Heart right ventricle (tissue), 16 donors: ENCODE results near the gene FAM124B. TPM values are rescaled to one million over a fixed set of nuclear protein-coding genes. Genes with fewer than 3 reads are reported as not detected.
"Not testable (repeated sequence)": the region's sequence is repeated elsewhere in the genome, so short reads cannot be mapped to it uniquely, and the experiment has no call there.

Experiments used
- ATAC-seq, 8 donors: fragments of 200-7000 bp; cut with Tn5 transposase; one replicate each; pipeline ENCODE4 v1.9.1; 2020; ENCODE audit warnings: mild to moderate bottlenecking in 8 of 8, moderate library complexity in 8 of 8, moderate number of reproducible peaks in 1 of 8
- DNase-seq, 2 donors: peaks; one replicate each; pipeline ENCODE4 v3.0.0-alpha.2; 2020
- H3K27ac ChIP-seq, 10 donors: fragments of 200-600 bp; sonication (generic) in 2 of 10; one replicate each; pipeline versions ENCODE4 v1.5.0 to v1.8.0; 2020 to 2022; ENCODE audit warnings: mild to moderate bottlenecking in 3 of 10
- H3K27me3 ChIP-seq, 7 donors: fragments of 200-600 bp; one replicate each; pipeline ENCODE4 v1.8.0; 2021 to 2022; ENCODE audit warnings: mild to moderate bottlenecking in 2 of 7
- H3K36me3 ChIP-seq, 9 donors: fragments of 200-600 bp; sonication (generic) in 1 of 9; one replicate each; pipeline versions ENCODE4 v1.5.0 to v1.8.0; 2020 to 2022; ENCODE audit warnings: mild to moderate bottlenecking in 2 of 9
- H3K4me1 ChIP-seq, 9 donors: fragments of 200-600 bp; sonication (generic) in 1 of 9; one replicate each; pipeline versions ENCODE4 v1.5.0 to v1.8.0; 2020 to 2022; ENCODE audit warnings: mild to moderate bottlenecking in 4 of 9
- H3K4me3 ChIP-seq, 10 donors: fragments of 200-600 bp; sonication (generic) in 2 of 10; one replicate each; pipeline versions ENCODE4 v1.5.0 to v1.8.0; 2020 to 2022; ENCODE audit warnings: mild to moderate bottlenecking in 7 of 10, moderate library complexity in 2 of 10
- H3K9me3 ChIP-seq, 11 donors: fragments of 200-600 bp in 10 of 11; sonication (generic) in 2 of 11; one replicate each; pipeline versions ENCODE4 v1.5.0 to v1.8.0; 2013 to 2022; ENCODE audit warnings: mild to moderate bottlenecking in 2 of 11, control low read depth in 1 of 11, moderate library complexity in 1 of 11
- WGBS, 2 donors: extraction: QIAGEN DNeasy Blood & Tissue Kit; methylation state at CpG; one replicate each; pipeline ENCODE4 v1.1.7; 2013; ENCODE audit warnings: inconsistent platforms in 1 of 2; 5-methylcytosine and 5-hydroxymethylcytosine counted together
- intact Hi-C, 10 donors: fragments of 100-400 bp; cut with DNase I; formaldehyde crosslinking; loops; one replicate each; pipeline versions ENCODE4 v1.11.1 to v1.14.2; 2022
- polyA plus RNA-seq, 2 donors: library from polyadenylated mRNA; stranded (reverse); fragments of 200-250 nt; gene quantifications; one replicate each; pipeline ENCODE4 v1.2.3, GENCODE V29; 2013
- total RNA-seq, 10 donors: library from RNA; stranded (reverse); fragmentation: NEBNext Ultra II Directional in 3 of 10; extraction: Animal tissue kit (Norgen Biotek cat#: 25700) in 3 of 10; gene quantifications; one replicate each; pipeline versions ENCODE4 v1.2.1 to v1.2.4, GENCODE V29; 2021 to 2023
- TF ChIP-seq, protein P1 (sequence below), 9 donors: fragments of 200-600 bp; sonication (generic) in 2 of 9; IDR thresholded peaks; one replicate each; pipeline versions ENCODE4 v1.5.0 to v1.8.0; 2021 to 2022; ENCODE audit warnings: antibody characterized with exemption in 9 of 9, mild to moderate bottlenecking in 5 of 9, moderate library complexity in 1 of 9
- donor health status: Arrhythmogenic right ventricular cardiomyopathy.
- donor health status: ischemic (EF 13 %, LVEDD 7.1; RV severe dilation, severe dysfunction).
- donor health status: healthy with polysubstance abuse.
- donor health status: DM: no; HTN: yes; CAD: no.
- donor health status: DM: no; HTN: no; CAD: no.
- donor health status: ischemic (EF 25% LVEDD 6.9; RV normal size, moderate dysfunction).
- donor health status: ischemic (EF 25% LVEDD 5.7; RV mildly dilated, moderate dysfunction).
- donor health status: healthy.
- donor health status: DM: yes; HTN: yes; CAD: no.
- donor health status: Ischemic cardiomyopathy.
- donor health status: ischemic (EF 35%, LVEDD 5.7; RV mildly dilated, moderate dysfunction).
- donor health status: nonischemic (EF 11% LVEDD 7.7; RV severe dilation, severe dysfunction).
- donor health status: DM: yes; HTN: yes; CAD: no.
- donor health status: PGD.
- donor health status: ischemic (EF 29% LVEDD 5.4; RV normal size, mild dysfunction).
- donor health status: nonischemic (EF 23%, LVEDD 6.1; RV moderate dilation, normal function).

Gene FAM124B
- total and polyA plus RNA-seq, 12 donors: 0.62 to 3.9 (median 1.7) TPM

DNA sequence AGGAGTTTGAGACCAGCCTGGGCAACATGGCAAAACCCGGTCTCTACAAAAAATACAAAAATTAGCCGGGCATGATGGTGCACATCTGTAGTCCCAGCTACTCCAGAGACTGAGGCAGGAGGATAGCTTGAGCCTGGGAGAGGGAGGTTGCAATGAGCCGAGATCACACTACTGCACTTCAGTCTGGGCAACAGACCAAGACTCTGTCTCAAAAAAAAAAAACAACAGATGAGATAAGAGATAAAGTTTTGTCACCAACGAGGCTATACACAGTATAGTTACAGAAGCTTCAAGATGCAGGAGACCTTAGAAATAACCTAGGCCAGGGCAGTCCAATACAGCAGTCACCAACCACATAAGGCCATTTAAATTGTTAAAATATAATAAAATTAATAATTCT lies 9.4 kb downstream of the FAM124B start:
- intact Hi-C loops: no loop called here
- ATAC-seq (no peak), DNase-seq (no peak)
- no peaks in the 10 kb centered on the region for H3K36me3 ChIP-seq
- H3K4me3 ChIP-seq: no peak overlapping the region
- TF ChIP-seq, protein P1, sequence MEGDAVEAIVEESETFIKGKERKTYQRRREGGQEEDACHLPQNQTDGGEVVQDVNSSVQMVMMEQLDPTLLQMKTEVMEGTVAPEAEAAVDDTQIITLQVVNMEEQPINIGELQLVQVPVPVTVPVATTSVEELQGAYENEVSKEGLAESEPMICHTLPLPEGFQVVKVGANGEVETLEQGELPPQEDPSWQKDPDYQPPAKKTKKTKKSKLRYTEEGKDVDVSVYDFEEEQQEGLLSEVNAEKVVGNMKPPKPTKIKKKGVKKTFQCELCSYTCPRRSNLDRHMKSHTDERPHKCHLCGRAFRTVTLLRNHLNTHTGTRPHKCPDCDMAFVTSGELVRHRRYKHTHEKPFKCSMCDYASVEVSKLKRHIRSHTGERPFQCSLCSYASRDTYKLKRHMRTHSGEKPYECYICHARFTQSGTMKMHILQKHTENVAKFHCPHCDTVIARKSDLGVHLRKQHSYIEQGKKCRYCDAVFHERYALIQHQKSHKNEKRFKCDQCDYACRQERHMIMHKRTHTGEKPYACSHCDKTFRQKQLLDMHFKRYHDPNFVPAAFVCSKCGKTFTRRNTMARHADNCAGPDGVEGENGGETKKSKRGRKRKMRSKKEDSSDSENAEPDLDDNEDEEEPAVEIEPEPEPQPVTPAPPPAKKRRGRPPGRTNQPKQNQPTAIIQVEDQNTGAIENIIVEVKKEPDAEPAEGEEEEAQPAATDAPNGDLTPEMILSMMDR (IDR thresholded peaks at IDR 0.05): no peak
- H3K4me1 ChIP-seq: peaks cover 0 to 8% (median 0%) of the 10 kb centered on the region in 9 donors
- H3K27ac ChIP-seq: no peak overlapping the region
- no peaks in the 10 kb centered on the region for H3K9me3 ChIP-seq
- WGBS, 2 donors: 65 to 66% methylated on average over 4 of the region's 4 CpGs
- no peaks in the 10 kb centered on the region for H3K27me3 ChIP-seq

DNA sequence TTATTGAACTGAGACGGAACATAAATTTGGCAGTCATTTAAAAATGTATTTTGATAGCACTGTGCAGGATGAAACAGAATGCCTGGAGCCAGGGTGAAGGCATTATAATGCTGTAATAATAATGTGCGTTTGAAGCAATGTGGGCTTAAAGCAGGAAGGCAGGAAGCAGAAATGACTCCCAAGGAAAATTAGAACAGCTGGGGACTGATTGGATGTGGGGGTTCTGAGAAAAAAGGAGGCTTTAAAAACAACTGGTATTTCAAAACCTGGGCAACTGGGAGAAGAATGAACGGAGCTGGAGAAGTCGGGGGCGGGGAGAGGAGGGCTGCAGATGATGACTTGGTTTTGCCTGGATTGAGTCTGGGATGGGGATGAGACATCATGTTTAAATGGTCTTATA lies 12.6 kb downstream of the FAM124B start:
- DNase-seq (no peak), ATAC-seq (no peak)
- WGBS, 2 donors: 78% methylated on average over 5 of the region's 5 CpGs
- intact Hi-C loops: no loop called here
- Histone ChIP-seq H3K4me3 (no peak overlapping the region), H3K27me3 (no peaks in the 10 kb centered on the region), H3K27ac (no peak overlapping the region), H3K4me1 (peaks cover 0 to 22% (median 0%) of the 10 kb centered on the region in 9 donors), H3K9me3 (no peaks in the 10 kb centered on the region), H3K36me3 (no peaks in the 10 kb centered on the region)
- TF ChIP-seq, protein P1 (IDR thresholded peaks at IDR 0.05): no peak

DNA sequence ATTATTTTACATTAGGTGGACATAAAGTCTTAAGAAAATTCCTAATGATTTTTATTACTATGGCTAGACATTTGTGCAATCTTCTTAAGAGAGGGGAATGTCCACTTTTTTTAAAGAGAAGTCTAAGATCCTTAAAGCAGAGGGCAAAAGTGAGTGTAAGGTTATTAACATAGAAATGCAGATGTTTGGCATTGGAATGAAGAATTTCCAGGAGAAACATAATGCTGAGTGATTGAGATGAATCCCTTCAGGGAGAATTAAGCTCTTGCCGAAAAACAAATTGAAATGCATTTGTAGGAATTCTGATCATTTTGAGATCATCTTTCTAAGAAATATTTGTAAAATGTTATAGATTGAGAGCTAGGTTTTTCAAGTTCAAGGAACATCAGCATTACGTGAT lies 15.0 kb downstream of the FAM124B start:
- no peaks in the 10 kb centered on the region for H3K9me3 ChIP-seq
- no peak for DNase-seq
- H3K27me3 ChIP-seq: no peaks in the 10 kb centered on the region
- H3K4me1 ChIP-seq: peaks cover 0 to 28% (median 5%) of the 10 kb centered on the region in 9 donors
- no peak overlapping the region for H3K4me3 ChIP-seq
- ATAC-seq: no peak
- 78 to 79% methylated on average over 2 of the region's 2 CpGs for WGBS, 2 donors
- H3K36me3 ChIP-seq: no peaks in the 10 kb centered on the region
- H3K27ac ChIP-seq: no peak overlapping the region
- TF ChIP-seq, protein P1 (IDR thresholded peaks at IDR 0.05): no peak
- intact Hi-C loops: no loop called here

DNA sequence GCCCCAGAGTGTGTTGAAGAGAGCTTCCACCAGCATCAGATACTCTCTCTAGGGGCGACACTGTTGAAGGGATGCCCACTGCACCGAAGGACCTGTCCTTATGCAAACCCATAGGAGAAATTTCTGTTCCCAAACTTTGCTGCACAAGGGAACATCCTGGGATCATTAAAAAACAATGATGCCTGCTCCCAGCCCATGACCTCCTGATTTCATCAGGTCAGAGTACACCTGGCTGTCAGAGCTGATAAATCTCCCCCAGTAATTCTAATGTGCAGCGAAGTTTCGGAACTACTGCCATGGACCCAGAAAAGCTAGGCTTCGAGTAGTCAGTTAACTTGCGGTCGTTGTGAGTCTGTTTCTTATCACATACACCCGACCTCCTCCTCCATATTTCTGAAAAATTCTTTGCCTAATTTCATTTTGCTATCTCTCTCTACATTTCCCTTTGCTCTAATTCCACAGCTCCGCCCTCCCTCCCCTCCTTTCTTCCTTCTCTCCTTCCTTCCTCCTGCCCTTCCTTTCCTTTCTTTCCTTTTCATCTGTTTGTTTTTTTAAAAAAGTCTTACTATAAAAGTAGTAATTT lies 18.8 kb downstream of the FAM124B start:
- Histone ChIP-seq H3K4me1 (peaks cover 0 to 38% (median 6%) of the 10 kb centered on the region in 9 donors), H3K27ac (no peak overlapping the region), H3K36me3 (peaks cover 0 to 3% (median 0%) of the 10 kb centered on the region in 9 donors), H3K27me3 (no peaks in the 10 kb centered on the region), H3K9me3 (no peaks in the 10 kb centered on the region), H3K4me3 (no peak overlapping the region)
- no peak for ATAC-seq
- TF ChIP-seq, protein P1 (IDR thresholded peaks at IDR 0.05): no peak
- no peak for DNase-seq
- intact Hi-C loops: no loop called here
- WGBS, 2 donors: 85 to 88% methylated on average over 9 of the region's 9 CpGs

DNA sequence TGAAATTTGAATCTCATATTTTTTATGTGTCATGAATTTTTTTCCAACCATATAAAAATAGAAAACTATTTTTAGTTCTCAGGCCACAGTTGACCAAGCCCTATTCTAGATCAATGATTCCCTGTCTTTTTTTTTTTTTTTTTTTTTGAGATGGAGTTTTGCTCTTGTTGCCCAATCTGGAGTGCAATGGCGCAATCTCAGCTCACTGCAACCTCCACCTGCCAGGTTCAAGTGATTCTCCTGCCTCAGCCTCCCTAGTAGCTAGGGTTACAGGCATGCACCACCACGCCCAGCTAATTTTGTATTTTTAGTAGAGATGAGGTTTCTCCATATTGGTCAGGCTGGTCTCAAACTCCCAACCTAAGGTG lies 19.6 kb downstream of the FAM124B start:
- H3K36me3 ChIP-seq, H3K27me3 ChIP-seq, H3K27ac ChIP-seq, intact Hi-C loops, ATAC-seq, DNase-seq, H3K4me3 ChIP-seq, H3K9me3 ChIP-seq: not testable (repeated sequence)
- peaks cover 0 to 46% (median 8%) of the 10 kb centered on the region in 9 donors for H3K4me1 ChIP-seq
- WGBS, 2 donors: 82 to 91% methylated on average over 2 of the region's 2 CpGs
